Purkinje cell (primary cell): ENCODE data around the gene FAM3A. TPM values are rescaled to one million over a fixed set of nuclear protein-coding genes. Genes with fewer than 3 reads are reported as not detected.

Source experiments
- polyA plus RNA-seq: library from polyadenylated mRNA; unstranded; fragments of >200 nt; fragmentation: Nextera tagmentation; gene quantifications from 2 replicates; pipeline ENCODE4 v1.2.1, GENCODE V29; 2014

The FAM3A gene
- 2.3 and 7.8 TPM in 2 replicates for polyA plus RNA-seq

DNA sequence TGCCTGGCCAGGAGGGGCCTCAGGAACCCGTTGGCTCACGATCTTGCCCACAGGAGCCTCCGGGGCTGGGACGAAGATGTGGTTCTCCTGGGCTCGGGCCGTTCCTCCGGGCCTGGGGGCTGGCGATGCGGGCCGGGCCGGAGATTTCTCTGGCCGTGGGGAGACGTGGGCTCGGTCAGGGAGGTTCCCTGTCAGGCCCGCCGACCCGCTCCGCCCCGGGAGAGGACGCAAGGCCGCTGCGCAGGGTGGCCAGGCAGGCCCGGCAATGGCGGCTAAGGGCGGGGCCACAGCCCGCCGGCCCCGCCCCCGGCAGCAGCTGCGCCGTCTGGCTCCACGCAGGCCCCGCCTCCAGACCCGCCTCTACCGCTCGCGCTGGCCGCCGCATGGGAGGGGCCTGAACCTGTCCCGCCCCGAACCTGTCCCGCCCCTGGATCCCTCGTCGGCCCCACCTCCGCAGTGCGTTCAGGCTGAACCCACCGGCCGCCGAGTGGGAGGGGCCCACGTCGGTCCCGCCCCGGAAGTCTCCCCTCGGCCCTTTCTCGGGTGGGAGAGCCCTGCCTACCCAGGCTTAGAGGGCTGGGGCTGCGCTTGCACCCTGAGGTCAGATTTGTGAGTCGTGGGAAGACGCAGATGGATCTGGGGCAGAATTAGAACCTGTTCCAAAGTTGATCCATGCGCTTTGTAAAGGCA is at the start of gene FAM3A:
TSS of gene FAM3A (minus strand) at position 267 of the 690 bp plus-strand sequence. CDS start 460 bp downstream, outside the sequence.

GRCh38 chrX:154547245-154548027 is 31.4 kb upstream of the FAM3A start, which contains the start of gene IKBKG:
TSS of gene IKBKG (plus strand) at chrX:154547620. CDS start at chrX:154552003, 4,383 bp downstream.

GRCh38 chrX:154546354-154547244 is 30.6 kb upstream of the FAM3A start, which contains the start of gene G6PD:
TSS of gene G6PD (minus strand) at chrX:154546846. CDS start at chrX:154546155, 691 bp downstream.

DNA sequence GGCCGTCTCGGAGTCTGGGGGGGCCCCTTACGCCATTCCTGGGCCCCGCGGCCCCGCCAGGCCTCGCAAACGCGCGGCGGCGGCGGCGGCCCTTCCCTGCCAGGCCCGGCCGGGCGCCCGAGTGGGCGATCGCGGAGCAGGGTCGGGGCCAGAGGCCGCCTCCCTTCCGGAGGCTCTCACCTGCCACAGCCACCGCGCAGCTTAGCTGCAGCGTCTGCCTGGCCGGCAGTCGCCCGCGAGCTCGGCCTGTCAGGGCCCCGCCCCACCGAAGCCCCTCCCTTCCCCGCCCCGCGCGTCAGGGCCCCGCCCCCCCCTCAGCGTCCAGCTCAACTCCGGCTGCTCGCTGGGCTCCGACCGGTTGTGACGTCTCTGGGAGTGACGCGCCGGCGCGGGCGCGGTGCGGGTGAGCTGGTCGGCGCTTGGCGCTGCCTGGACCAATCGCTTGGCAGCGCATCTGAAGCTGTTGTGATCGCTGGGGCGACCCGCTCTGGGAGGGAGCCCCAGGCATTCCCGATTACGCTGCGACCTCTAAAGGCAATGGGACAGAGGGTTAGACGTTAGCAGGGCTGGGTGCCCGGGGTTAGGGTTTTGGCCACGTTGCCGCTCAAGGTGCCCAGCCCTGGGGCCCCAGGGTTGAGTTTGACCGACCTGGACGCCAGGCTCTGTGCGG is 25.5 kb downstream of the FAM3A start, which contains the start of gene SLC10A3:
TSS of gene SLC10A3 (minus strand) at position 216 of the 670 bp plus-strand sequence. CDS start 1,689 bp downstream, outside the sequence.

GRCh38 chrX:154486396-154487207 is 29.4 kb downstream of the FAM3A start, which contains the start of gene UBL4A:
TSS of gene UBL4A (minus strand) at chrX:154486615. CDS start at chrX:154486584, 31 bp downstream.

DNA sequence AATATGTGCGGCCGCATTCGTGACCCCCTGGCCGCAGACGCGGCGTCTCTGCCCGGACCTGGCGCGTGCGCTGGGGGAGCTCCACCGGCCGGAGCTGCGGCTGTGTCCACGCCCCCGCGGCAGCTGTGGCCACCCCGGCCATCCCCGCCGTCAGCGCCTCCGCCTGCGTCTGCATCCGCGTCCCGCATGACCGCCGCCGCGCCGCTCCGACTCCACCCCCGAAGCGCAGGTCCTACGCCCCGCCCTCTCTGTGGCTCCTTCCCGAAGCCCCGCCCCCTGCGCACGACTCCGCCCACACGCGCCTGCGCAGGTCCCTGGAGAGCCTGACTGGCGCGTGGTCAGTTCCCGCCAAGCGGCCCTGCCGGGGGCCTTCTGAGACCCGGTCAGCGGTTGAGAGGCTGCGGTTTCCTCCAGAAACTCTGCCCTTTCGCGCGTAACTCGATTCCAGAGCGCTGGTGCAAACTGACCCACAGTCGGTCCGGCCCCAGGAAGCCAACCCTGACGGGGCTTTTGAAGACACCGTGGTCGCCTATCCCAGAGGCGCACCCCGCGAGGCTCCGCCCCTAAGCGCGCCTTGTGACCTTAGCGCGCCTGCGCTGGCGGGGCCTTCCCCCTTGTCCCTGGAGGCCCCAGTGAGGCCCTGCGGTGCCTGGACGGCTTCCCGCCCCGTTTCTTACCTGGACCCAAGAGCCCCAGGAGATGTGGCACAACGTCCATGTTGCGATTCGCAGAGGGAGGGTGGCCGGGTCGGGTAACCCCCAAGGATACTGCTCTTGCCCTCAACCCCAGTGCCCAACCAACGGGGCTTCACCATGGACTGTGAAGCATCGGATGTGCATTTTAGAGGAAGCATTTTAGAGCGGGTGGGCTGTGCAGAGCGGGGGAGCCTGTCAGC is 37.1 kb downstream of the FAM3A start, which contains the start of gene LAGE3:
TSS of gene LAGE3 (minus strand) at position 554 of the 895 bp plus-strand sequence. CDS start at position 188, 366 bp downstream.

GRCh38 chrX:154458116-154458953 is 57.7 kb downstream of the FAM3A start, which contains the start of gene PLXNA3:
TSS of gene PLXNA3 (plus strand) at chrX:154458281. CDS start at chrX:154460184, 1,903 bp downstream.

Other genes starting within 250 kb of the FAM3A start
- not detected in 2 replicates for gene TEX28, start 221.1 kb downstream of the FAM3A start, polyA plus RNA-seq
- not detected in 2 replicates for gene TKTL1, start 220.4 kb downstream of the FAM3A start, polyA plus RNA-seq
- gene FLNA, start 141.6 kb downstream of the FAM3A start, polyA plus RNA-seq = 4.9 TPM in 1 of 2 replicates, not detected in the other
- 1.6 and 2.0 TPM in 2 replicates for gene EMD, start 136.9 kb downstream of the FAM3A start, polyA plus RNA-seq
- gene RPL10, start 117.9 kb downstream of the FAM3A start, polyA plus RNA-seq = 317 and 487 TPM in 2 replicates
- gene DNASE1L1, start 107.0 kb downstream of the FAM3A start, polyA plus RNA-seq = not detected in 2 replicates
- 1.9 and 14.5 TPM in 2 replicates for gene TAFAZZIN, start 104.7 kb downstream of the FAM3A start, polyA plus RNA-seq
- gene ATP6AP1, start 87.6 kb downstream of the FAM3A start, polyA plus RNA-seq = 42.0 and 42.2 TPM in 2 replicates
- 72.2 and 103 TPM in 2 replicates for gene GDI1, start 79.1 kb downstream of the FAM3A start, polyA plus RNA-seq
- gene FAM50A, start 72.1 kb downstream of the FAM3A start, polyA plus RNA-seq = 5.7 and 8.8 TPM in 2 replicates
- gene PLXNA3, start 58.0 kb downstream of the FAM3A start, polyA plus RNA-seq = not detected in 2 replicates
- gene LAGE3, start 37.0 kb downstream of the FAM3A start, polyA plus RNA-seq = 16.5 and 16.8 TPM in 2 replicates
- gene UBL4A, start 29.6 kb downstream of the FAM3A start, polyA plus RNA-seq = 6.2 and 8.0 TPM in 2 replicates
- 1.1 and 1.7 TPM in 2 replicates for gene SLC10A3, start 25.6 kb downstream of the FAM3A start, polyA plus RNA-seq
- 0.31 and 3.0 TPM in 2 replicates for gene G6PD, start 30.6 kb upstream of the FAM3A start, polyA plus RNA-seq
- 2.3 and 5.1 TPM in 2 replicates for gene IKBKG, start 31.4 kb upstream of the FAM3A start, polyA plus RNA-seq
- not detected in 2 replicates for gene CTAG1A, start 68.9 kb upstream of the FAM3A start, polyA plus RNA-seq
- gene CTAG1B, start 103.0 kb upstream of the FAM3A start, polyA plus RNA-seq = not detected in 2 replicates
- gene CTAG2, start 137.3 kb upstream of the FAM3A start, polyA plus RNA-seq = not detected in 2 replicates
- gene GAB3, start 234.8 kb upstream of the FAM3A start, polyA plus RNA-seq = 0.60 and 2.0 TPM in 2 replicates
- 13.2 and 14.1 TPM in 2 replicates for gene DKC1, start 246.6 kb upstream of the FAM3A start, polyA plus RNA-seq